DOHH2 (cell line): ENCODE data around the gene BAIAP2L1.
A peak's percentile ranks its signal among the peaks of the same experiment; 100 is the strongest.

ENCODE experiments used
- H3F3A ChIP-seq: fragments of 200-600 bp; sonication (generic), shearing (Covaris generic); 2 replicates; pipeline ENCODE4 v1.6.0; 2016; ENCODE audit warnings: antibody characterized with exemption, mild to moderate bottlenecking; ENCODE audit not compliant: control insufficient read depth, insufficient read depth
- H3K27ac ChIP-seq: fragments of 200-600 bp; sonication (generic); 2 replicates; pipeline ENCODE4 v1.5.1; 2014; ENCODE audit warnings: low read depth, mild to moderate bottlenecking, low read length, moderate library complexity
- H3K27me3 ChIP-seq: fragments of 200-600 bp; sonication (generic); 2 replicates; pipeline ENCODE4 v1.6.1; 2014; ENCODE audit warnings: mild to moderate bottlenecking, low read length, mixed read lengths; ENCODE audit not compliant: control insufficient read depth
- H3K36me3 ChIP-seq: fragments of 200-600 bp; sonication (generic); 2 replicates; pipeline ENCODE4 v1.6.1; 2014; ENCODE audit warnings: mild to moderate bottlenecking, low read length, moderate library complexity, mixed read lengths; ENCODE audit not compliant: control insufficient read depth
- H3K4me1 ChIP-seq: fragments of 200-600 bp; sonication (generic); 2 replicates; pipeline ENCODE4 v1.6.1; 2014; ENCODE audit warnings: mild to moderate bottlenecking, low read length, mixed read lengths; ENCODE audit not compliant: control insufficient read depth
- H3K4me2 ChIP-seq: fragments of 200-600 bp; sonication (generic); 2 replicates; pipeline ENCODE4 v1.6.0; 2014; ENCODE audit warnings: mild to moderate bottlenecking, low read length, moderate library complexity
- H3K4me3 ChIP-seq: fragments of 200-600 bp; sonication (generic); 2 replicates; pipeline ENCODE4 v1.5.1; 2014; ENCODE audit warnings: mild to moderate bottlenecking, low read length, mixed read lengths
- H3K79me2 ChIP-seq: fragments of 200-600 bp; sonication (generic); 2 replicates; pipeline ENCODE4 v1.6.1; 2014; ENCODE audit warnings: mild to moderate bottlenecking, low read length, mixed read lengths; ENCODE audit not compliant: control insufficient read depth
- H3K9me2 ChIP-seq: fragments of 200-600 bp; sonication (generic); replicated peaks from 2 replicates; pipeline ENCODE4 v1.6.1; 2014; ENCODE audit warnings: mild to moderate bottlenecking, low read length, mixed read lengths; ENCODE audit not compliant: control insufficient read depth
- H3K9me3 ChIP-seq: fragments of 200-600 bp; sonication (generic); 2 replicates; pipeline ENCODE4 v1.6.1; 2014; ENCODE audit warnings: antibody characterized with exemption, low read length, mixed read lengths; ENCODE audit not compliant: control insufficient read depth, insufficient read depth
- H4K20me1 ChIP-seq: fragments of 200-600 bp; sonication (generic); 2 replicates; pipeline ENCODE4 v1.6.0; 2014; ENCODE audit warnings: low read depth, mild to moderate bottlenecking, antibody characterized with exemption, low read length, moderate library complexity; ENCODE audit not compliant: control insufficient read depth, insufficient read depth
- EZH2phosphoT487 ChIP-seq: fragments of 200-600 bp; sonication (generic); IDR thresholded peaks from 2 replicates; pipeline ENCODE4 v1.6.1; 2017; ENCODE audit warnings: borderline replicate concordance, mild to moderate bottlenecking, antibody characterized with exemption, low read length, moderate library complexity, mixed read lengths
- TF ChIP-seq, protein P1 (sequence below): fragments of 200-600 bp; sonication (generic); IDR thresholded peaks from one replicate; pipeline ENCODE4 v1.5.1; 2014; ENCODE audit warnings: antibody characterized with exemption, mild to moderate bottlenecking, low read depth, low read length; ENCODE audit not compliant: poor library complexity, severe bottlenecking

Gene BAIAP2L1

DNA sequence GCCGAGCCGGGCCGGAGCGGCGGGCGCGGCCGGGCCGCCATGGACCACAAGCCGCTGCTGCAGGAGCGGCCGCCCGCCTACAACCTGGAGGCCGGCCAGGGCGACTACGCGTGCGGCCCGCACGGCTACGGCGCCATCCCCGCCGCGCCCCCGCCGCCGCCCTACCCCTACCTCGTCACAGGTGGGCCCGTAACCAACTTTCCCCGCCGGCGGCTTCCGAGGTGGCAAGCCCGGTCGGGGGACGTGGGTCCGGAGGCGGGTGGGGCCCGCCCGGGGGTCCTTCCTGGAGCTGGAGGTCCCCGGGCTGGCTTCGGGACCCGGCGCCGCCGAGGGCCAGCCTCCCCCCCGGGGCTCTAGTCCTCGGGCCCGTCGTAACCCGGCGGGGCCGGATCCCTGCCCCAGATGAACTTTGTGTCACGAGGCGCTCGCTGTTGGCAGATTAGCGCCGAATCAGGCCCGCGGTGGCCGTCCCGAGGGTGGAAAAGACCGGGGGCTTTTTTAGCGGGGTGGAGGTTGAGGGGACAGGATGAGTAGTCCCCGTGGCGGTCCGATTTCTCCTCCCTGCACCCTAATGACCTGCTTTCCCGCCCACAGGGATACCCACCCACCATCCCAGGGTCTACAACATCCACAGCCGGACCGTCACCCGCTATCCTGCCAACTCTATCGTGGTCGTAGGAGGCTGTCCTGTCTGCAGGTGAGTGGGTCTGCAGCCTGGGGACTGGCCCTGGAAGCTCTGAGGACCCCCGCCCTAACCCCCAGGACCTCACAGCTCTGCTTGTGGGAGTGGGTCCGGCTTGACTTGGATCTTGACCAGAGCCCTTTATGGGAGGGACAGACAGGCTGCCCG lies 118.9 kb downstream of the BAIAP2L1 start:
- H3F3A ChIP-seq: peaks cover 3% of the 10 kb centered on the region; the same call in 1 of the 2 replicates
- peaks cover 20% of the 10 kb centered on the region for H3K4me1 ChIP-seq
- no peaks in the 10 kb centered on the region for H3K9me3 ChIP-seq
- peak overlapping the region; percentile 83 for H3K4me3 ChIP-seq
- H3K36me3 ChIP-seq: no peaks in the 10 kb centered on the region; the same call in 1 of the 2 replicates
- no peaks in the 10 kb centered on the region for H3K79me2 ChIP-seq
- H4K20me1 ChIP-seq: peaks cover 20% of the 10 kb centered on the region; the same call in 1 of the 2 replicates
- H3K27ac ChIP-seq: no peak overlapping the region
- peak overlapping the region; percentile 92 for H3K4me2 ChIP-seq
- no peak for TF ChIP-seq EZH2phosphoT487
- TF ChIP-seq, protein P1, sequence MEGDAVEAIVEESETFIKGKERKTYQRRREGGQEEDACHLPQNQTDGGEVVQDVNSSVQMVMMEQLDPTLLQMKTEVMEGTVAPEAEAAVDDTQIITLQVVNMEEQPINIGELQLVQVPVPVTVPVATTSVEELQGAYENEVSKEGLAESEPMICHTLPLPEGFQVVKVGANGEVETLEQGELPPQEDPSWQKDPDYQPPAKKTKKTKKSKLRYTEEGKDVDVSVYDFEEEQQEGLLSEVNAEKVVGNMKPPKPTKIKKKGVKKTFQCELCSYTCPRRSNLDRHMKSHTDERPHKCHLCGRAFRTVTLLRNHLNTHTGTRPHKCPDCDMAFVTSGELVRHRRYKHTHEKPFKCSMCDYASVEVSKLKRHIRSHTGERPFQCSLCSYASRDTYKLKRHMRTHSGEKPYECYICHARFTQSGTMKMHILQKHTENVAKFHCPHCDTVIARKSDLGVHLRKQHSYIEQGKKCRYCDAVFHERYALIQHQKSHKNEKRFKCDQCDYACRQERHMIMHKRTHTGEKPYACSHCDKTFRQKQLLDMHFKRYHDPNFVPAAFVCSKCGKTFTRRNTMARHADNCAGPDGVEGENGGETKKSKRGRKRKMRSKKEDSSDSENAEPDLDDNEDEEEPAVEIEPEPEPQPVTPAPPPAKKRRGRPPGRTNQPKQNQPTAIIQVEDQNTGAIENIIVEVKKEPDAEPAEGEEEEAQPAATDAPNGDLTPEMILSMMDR: no peak
- H3K27me3 ChIP-seq: peaks cover 9% of the 10 kb centered on the region
- H3K9me2 ChIP-seq: no peaks in the 10 kb centered on the region

- no peaks in the 10 kb centered on the region for H3K9me3 ChIP-seq
- H3K79me2 ChIP-seq: no peaks in the 10 kb centered on the region
- H4K20me1 ChIP-seq: peaks cover 14% of the 10 kb centered on the region; the same call in 1 of the 2 replicates
- H3K4me2 ChIP-seq: peak within 1 kb of the TSS; percentile 100
- H3F3A ChIP-seq: 0 out of 2 replicates have a peak, but pooled peaks cover 3% of the 10 kb centered on the region
- TF ChIP-seq, protein P1: peak; percentile 15
- no peak for TF ChIP-seq EZH2phosphoT487
- H3K9me2 ChIP-seq: no peaks in the 10 kb centered on the region
- H3K27ac ChIP-seq: no peak within 1 kb of the TSS
- no peaks in the 10 kb centered on the region; the same call in 1 of the 2 replicates for H3K36me3 ChIP-seq
- peak within 1 kb of the TSS; percentile 88 for H3K4me3 ChIP-seq
- H3K27me3 ChIP-seq: peaks cover 9% of the 10 kb centered on the region
- peaks cover 20% of the 10 kb centered on the region for H3K4me1 ChIP-seq
Observed at GRCh38 chr7:98280791-98281756, 119.8 kb downstream of the BAIAP2L1 start, which contains the start of gene BRI3. TSS of gene BRI3 (plus strand) at chr7:98281686. CDS start at chr7:98281796, 110 bp downstream.

DNA sequence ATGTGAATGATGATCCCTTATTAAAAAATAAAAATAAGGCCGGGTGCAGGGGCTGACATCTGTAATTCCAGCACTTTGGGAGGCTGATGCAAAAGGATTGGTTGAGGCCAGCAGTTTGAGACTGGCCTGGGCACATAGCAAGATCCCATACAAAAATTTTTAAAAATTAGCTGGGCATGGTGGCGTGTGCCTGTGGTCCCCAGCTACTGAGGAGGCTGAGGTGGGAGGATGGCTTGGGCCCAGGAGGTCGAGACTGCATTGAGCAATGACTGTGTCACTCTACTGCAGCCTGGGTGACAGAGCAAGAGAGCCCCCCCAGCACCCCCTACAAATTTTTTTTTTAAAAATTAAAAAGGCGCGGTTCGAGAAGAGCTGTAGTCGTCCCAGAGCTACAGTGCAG lies 120.6 kb downstream of the BAIAP2L1 start:
- H3K27me3 ChIP-seq: peaks cover 9% of the 10 kb centered on the region

More for the DNA sequence above, 120.6 kb downstream of the BAIAP2L1 start:
- H3K27ac ChIP-seq: no peak overlapping the region
- H4K20me1 ChIP-seq: peaks cover 12% of the 10 kb centered on the region; the same call in 1 of the 2 replicates
- H3K79me2 ChIP-seq: no peaks in the 10 kb centered on the region
- H3K4me2 ChIP-seq: peak overlapping the region; percentile 100
- H3K36me3 ChIP-seq: no peaks in the 10 kb centered on the region; the same call in 1 of the 2 replicates
- 0 out of 2 replicates have a peak, but pooled peaks cover 3% of the 10 kb centered on the region for H3F3A ChIP-seq
- peak overlapping the region; percentile 88 for H3K4me3 ChIP-seq
- TF ChIP-seq EZH2phosphoT487: no peak
- TF ChIP-seq, protein P1: no peak
- no peaks in the 10 kb centered on the region for H3K9me3 ChIP-seq
- H3K9me2 ChIP-seq: no peaks in the 10 kb centered on the region
- peaks cover 20% of the 10 kb centered on the region for H3K4me1 ChIP-seq
